GM18858 (cell line): ENCODE measurements around the gene CYBRD1.

Experiments
- ATAC-seq: cut with Tn5 transposase; IDR thresholded peaks from one replicate; pipeline ENCODE4 v1.9.1; 2021; ENCODE audit not compliant: unreplicated experiment

The CYBRD1 gene

DNA sequence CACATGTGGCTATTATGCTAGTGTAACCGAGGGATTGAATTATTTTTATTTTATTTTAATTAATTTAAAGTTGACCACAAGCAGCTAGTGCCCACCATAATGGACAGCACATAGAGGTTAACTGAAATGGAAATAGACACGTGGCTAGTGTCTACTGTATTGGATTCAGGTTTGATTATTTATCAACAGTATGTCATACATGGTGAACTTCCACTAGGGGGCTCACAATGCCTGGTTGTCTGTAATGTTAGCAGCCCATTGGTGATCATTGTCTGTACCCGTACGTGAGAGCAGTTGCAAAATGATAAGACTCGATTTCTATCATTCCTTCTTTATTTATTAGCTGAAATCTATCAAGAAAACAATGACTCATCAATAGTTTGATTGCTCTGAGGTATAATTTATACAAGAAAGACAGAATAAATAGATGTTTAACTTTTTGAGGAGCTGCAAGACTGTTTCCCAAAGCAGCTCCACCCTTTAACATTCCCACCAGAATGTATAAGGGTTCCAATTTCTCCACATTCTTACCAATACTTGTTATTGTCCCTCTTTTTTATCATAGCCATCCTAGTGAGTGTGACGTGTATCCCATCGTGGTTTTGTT lies 76.5 kb downstream of the CYBRD1 start:
- ATAC-seq, result peak; percentile 82

DNA sequence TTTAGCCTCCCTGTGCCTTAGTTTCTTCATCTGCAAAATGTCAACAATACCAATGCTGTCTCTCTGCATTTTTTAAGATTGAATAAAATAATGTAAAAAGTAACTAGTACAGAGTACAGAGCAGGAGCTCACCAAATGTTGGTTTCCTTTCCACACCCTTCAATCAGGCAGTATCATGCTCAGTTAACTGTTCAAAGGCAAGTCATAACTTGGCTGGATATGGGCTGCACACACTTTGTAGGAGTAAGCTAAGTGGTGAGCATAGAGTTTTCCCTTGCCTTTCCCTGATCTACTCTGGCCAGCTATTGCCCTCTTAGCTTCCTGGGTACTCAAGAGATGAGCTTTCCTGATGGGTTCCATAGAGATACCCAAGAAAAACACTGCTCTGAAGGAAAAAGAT lies 77.9 kb downstream of the CYBRD1 start:
- no peak for ATAC-seq

DNA sequence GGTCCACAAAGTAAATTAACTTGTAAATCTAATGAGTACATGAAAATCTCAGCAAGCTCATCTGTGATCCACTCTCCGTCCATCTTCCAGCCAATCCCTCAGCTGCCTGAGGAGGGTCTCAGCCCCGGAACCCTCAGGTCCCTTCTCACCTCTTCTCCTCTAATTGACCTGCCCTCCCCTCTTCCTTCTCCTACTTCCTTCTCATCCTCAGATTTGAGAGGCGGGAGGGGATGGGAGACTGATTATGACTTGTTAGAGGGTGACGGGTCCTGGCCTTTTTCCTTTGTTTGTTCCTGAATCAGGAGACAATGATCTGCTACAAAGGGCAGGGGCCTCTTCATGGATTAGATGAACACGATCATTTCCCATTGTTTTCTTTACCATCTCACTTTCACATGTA lies 80.1 kb downstream of the CYBRD1 start:
- ATAC-seq, result no peak
